Measurements from ENCODE around the gene CTNNA2.

The CTNNA2 gene

DNA sequence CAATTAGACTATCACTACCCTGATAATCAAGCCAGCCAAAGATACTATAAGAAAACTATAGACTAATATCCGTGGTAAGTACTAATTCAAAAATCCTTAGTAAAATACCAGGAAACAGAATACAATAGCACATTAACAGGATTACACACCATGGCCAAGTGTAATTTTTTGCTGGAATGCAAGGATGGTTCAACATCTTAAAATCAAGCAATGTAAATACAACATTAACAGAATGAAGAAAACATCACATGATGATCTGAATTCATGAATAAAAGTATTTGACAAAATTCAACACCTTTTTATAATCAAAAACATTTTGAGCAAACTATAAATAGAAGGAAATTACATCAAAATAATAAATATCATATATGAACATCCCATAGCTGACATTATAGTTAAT is 1142.4 kb downstream of the CTNNA2 start:
- no peak for DNase-seq
- no peaks in the 10 kb centered on the region for H3K36me3 ChIP-seq
- H3K27ac ChIP-seq, result no peak overlapping the region
- no peak overlapping the region for H3K4me3 ChIP-seq (ENCODE audit: low read depth, low read length)
- H3K27me3 ChIP-seq (ENCODE audit: insufficient read depth, low read depth, severe bottlenecking), result no peaks in the 10 kb centered on the region
- TF ChIP-seq, protein P1, sequence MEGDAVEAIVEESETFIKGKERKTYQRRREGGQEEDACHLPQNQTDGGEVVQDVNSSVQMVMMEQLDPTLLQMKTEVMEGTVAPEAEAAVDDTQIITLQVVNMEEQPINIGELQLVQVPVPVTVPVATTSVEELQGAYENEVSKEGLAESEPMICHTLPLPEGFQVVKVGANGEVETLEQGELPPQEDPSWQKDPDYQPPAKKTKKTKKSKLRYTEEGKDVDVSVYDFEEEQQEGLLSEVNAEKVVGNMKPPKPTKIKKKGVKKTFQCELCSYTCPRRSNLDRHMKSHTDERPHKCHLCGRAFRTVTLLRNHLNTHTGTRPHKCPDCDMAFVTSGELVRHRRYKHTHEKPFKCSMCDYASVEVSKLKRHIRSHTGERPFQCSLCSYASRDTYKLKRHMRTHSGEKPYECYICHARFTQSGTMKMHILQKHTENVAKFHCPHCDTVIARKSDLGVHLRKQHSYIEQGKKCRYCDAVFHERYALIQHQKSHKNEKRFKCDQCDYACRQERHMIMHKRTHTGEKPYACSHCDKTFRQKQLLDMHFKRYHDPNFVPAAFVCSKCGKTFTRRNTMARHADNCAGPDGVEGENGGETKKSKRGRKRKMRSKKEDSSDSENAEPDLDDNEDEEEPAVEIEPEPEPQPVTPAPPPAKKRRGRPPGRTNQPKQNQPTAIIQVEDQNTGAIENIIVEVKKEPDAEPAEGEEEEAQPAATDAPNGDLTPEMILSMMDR (IDR thresholded peaks at IDR 0.05; ENCODE audit: low read depth, low read length), result no peak
- no peaks in the 10 kb centered on the region for H3K9me3 ChIP-seq (ENCODE audit: severe bottlenecking)

DNA sequence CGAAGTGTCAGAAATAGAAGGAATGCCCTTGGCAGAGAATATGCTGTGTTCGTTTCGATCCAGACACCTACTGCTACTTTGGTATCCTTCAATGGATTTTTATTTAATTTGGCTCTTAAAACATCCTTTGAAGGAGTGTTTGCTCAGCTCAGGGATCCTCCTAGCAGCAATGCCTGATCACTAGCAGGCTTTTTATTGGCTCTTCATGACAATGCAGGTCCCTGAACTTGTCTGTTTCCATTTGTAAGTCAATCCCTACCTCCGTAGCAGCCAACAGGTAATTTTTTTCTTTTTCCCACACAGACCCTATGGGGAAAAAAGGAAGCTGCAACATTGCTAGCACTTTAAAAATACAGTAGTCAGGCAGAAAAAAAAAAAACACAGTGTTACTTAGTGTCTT is 1157.9 kb downstream of the CTNNA2 start:
- no peaks in the 10 kb centered on the region for H3K27me3 ChIP-seq (ENCODE audit: insufficient read depth, low read depth, severe bottlenecking)
- TF ChIP-seq, protein P1 (IDR thresholded peaks at IDR 0.05; ENCODE audit: low read depth, low read length), result no peak
- H3K9me3 ChIP-seq (ENCODE audit: severe bottlenecking), result no peaks in the 10 kb centered on the region
- DNase-seq, result no peak
- no peak overlapping the region for H3K4me3 ChIP-seq (ENCODE audit: low read depth, low read length)
- H3K27ac ChIP-seq, result no peak overlapping the region
- H3K36me3 ChIP-seq, result no peaks in the 10 kb centered on the region

DNA sequence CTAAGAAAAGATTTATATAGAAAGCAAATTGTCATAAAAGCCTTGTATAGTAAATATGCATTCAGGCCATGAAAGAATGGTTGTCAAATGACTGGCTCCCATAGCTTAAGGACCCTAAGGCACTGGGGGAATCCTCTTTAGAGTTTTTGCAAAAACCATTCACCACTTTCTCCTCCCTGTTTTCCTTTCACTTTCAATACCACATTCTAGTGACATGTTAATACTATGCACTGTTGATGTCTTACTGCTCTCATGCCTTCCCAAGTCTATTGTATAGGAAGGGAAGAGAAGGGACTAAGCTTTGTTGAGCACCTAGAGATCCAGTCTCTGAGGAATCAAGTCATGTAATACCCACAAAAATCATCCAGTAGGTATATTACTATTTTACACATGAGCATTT is 1174.7 kb downstream of the CTNNA2 start:
- no peak overlapping the region for H3K27ac ChIP-seq
- DNase-seq, result no peak
- H3K9me3 ChIP-seq (ENCODE audit: severe bottlenecking), result no peaks in the 10 kb centered on the region
- no peaks in the 10 kb centered on the region for H3K27me3 ChIP-seq (ENCODE audit: insufficient read depth, low read depth, severe bottlenecking)
- no peak overlapping the region for H3K4me3 ChIP-seq (ENCODE audit: low read depth, low read length)
- TF ChIP-seq, protein P1 (IDR thresholded peaks at IDR 0.05; ENCODE audit: low read depth, low read length), result no peak
- no peaks in the 10 kb centered on the region for H3K36me3 ChIP-seq

DNA sequence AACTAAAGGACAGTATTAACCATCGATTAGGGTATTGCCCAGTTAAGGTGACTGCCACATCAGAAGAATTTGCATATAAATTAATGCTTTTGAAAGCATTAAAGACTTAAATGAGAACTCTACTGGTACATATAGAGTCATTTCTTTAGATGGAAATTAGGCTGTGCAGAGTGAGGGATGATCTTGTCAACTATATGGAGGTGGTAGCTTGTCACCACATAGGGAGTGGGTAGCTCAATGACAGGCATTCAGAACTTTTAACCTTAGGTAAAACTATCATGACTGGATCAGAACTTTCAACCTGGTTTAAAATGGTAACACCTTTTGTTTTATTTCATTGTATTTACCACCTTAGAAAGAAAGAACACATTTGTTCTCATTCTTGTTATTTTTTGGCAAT is 1176.3 kb downstream of the CTNNA2 start:
- Histone ChIP-seq H3K27ac (no peak overlapping the region), H3K27me3 (ENCODE audit: insufficient read depth, low read depth, severe bottlenecking) (no peaks in the 10 kb centered on the region)

More for the DNA sequence above, 1176.3 kb downstream of the CTNNA2 start:
- TF ChIP-seq, protein P1 (IDR thresholded peaks at IDR 0.05; ENCODE audit: low read depth, low read length), result no peak
- Histone ChIP-seq H3K4me3 (ENCODE audit: low read depth, low read length) (no peak overlapping the region), H3K36me3 (no peaks in the 10 kb centered on the region), H3K9me3 (ENCODE audit: severe bottlenecking) (no peaks in the 10 kb centered on the region)
- DNase-seq, result no peak
